ENCODE results near the gene SCARF1. TPM values are rescaled to one million over a fixed set of nuclear protein-coding genes. Genes with fewer than 3 reads are reported as not detected.
"Not testable (repeated sequence)": the region's sequence is repeated elsewhere in the genome, so short reads cannot be mapped to it uniquely, and the experiment has no call there.

SCARF1 gene
- total RNA-seq, 1 donor from 2014 or later = 8.4 TPM

DNA sequence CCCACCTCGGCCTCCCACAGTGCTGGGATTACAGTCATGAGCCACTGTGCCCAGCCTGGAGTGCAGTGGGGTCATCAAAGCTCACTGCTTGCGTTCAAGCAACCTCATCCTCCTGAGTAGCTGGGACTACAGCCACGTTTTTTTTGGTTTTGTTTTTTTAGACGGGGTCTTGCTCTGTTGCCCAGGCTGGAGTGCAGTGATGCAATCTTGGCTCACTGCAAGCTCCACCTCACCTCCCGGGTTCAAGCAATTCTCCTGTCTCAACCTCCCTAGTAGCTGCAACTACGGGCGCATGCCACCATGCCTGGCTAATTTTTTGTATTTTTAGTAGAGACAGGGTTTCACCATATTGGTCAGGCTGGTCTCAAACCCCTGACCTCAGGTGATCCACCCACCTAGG is 7.3 kb upstream of the SCARF1 start:
- H3K4me1 Mint-ChIP-seq; DNase-seq; intact Hi-C loops (cut with micrococcal nuclease); H3K9me3 Mint-ChIP-seq; H3K27me3 Mint-ChIP-seq; H3K27ac Mint-ChIP-seq; H3K4me3 Mint-ChIP-seq: not testable (repeated sequence)
- H3K36me3 Mint-ChIP-seq (ENCODE audit: low read depth) = peaks cover 61% of the 10 kb centered on the region

GRCh38 chr17:1651559-1651844 is 6.0 kb upstream of the SCARF1 start:
- no peaks in the 10 kb centered on the region for H3K9me3 Mint-ChIP-seq
- H3K4me1 Mint-ChIP-seq = peaks cover 13% of the 10 kb centered on the region
- peaks cover 53% of the 10 kb centered on the region for H3K36me3 Mint-ChIP-seq (ENCODE audit: low read depth)
- intact Hi-C loops (cut with micrococcal nuclease) = no loop called here
- no peak for DNase-seq
- H3K27me3 Mint-ChIP-seq = no peaks in the 10 kb centered on the region
- no peak overlapping the region for H3K4me3 Mint-ChIP-seq
- no peak overlapping the region for H3K27ac Mint-ChIP-seq

DNA sequence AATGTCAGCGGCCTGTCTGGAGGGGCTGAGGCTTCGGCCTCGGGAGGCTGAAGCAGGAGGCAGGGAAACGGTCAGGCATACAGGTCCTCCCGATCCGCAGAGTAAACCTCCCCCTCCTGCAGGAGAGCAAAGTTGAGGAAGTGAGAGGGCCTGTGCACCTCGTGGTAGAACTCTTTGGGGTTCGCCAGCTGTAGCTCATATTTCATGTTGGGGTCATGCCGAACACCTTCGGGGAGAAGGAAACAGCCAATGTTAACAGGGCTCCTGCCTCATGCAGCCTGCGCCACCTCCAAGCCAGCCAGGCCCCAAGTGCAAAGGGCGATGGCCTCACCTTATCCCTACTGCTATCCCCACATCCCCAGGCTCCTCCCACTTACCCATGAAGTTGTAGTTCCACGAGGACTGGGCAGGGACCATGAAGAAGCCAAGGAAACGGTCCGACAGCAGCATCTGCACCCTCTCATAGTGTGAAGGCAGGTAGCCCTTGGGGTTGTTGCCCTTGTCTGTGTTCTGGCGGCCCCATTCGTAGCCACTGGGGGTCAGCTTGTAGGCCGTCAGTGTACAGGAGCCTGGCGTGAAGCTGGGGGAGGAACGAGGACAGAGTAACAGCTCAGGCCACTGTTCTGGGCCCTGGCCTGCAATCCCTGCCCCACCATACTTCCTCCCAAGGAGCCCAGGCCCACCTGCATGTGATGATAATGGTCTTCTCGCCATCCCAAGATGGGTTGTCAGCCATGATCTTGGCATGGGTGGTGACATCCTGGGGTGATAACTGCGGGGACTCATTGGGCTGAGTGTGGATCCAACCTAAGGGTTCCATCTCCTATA is 5.4 kb upstream of the SCARF1 start:
- H3K4me1 Mint-ChIP-seq = peaks cover 17% of the 10 kb centered on the region
- no peaks in the 10 kb centered on the region for H3K27me3 Mint-ChIP-seq

GRCh38 chr17:1649844-1650501 is 4.4 kb upstream of the SCARF1 start, which contains the start of gene RILP:
Gene RILP (minus strand): TSS chr17:1649866. CDS start chr17:1649804, 62 bp downstream.
- H3K27me3 Mint-ChIP-seq = no peaks in the 10 kb centered on the region
- no peaks in the 10 kb centered on the region for H3K9me3 Mint-ChIP-seq
- peak within 1 kb of the TSS; percentile 77 for H3K4me3 Mint-ChIP-seq
- peaks cover 25% of the 10 kb centered on the region for H3K4me1 Mint-ChIP-seq
- no peak for DNase-seq
- H3K27ac Mint-ChIP-seq = peak within 1 kb of the TSS; percentile 67
- H3K36me3 Mint-ChIP-seq (ENCODE audit: low read depth) = peaks cover 48% of the 10 kb centered on the region
- intact Hi-C loops (cut with micrococcal nuclease) = loop anchor here (2.0 to 5.0 kb wide), 3 partner anchors 35 to 382 kb away; partner anchors contain the start of genes DPH1 and PRPF8

More for the DNA sequence above, 5.4 kb upstream of the SCARF1 start:
- DNase-seq = peak; percentile 62
- no peaks in the 10 kb centered on the region for H3K9me3 Mint-ChIP-seq
- no peak overlapping the region for H3K4me3 Mint-ChIP-seq
- no peak overlapping the region for H3K27ac Mint-ChIP-seq
- peaks cover 48% of the 10 kb centered on the region for H3K36me3 Mint-ChIP-seq (ENCODE audit: low read depth)
- intact Hi-C loops (cut with micrococcal nuclease) = no loop called here

DNA sequence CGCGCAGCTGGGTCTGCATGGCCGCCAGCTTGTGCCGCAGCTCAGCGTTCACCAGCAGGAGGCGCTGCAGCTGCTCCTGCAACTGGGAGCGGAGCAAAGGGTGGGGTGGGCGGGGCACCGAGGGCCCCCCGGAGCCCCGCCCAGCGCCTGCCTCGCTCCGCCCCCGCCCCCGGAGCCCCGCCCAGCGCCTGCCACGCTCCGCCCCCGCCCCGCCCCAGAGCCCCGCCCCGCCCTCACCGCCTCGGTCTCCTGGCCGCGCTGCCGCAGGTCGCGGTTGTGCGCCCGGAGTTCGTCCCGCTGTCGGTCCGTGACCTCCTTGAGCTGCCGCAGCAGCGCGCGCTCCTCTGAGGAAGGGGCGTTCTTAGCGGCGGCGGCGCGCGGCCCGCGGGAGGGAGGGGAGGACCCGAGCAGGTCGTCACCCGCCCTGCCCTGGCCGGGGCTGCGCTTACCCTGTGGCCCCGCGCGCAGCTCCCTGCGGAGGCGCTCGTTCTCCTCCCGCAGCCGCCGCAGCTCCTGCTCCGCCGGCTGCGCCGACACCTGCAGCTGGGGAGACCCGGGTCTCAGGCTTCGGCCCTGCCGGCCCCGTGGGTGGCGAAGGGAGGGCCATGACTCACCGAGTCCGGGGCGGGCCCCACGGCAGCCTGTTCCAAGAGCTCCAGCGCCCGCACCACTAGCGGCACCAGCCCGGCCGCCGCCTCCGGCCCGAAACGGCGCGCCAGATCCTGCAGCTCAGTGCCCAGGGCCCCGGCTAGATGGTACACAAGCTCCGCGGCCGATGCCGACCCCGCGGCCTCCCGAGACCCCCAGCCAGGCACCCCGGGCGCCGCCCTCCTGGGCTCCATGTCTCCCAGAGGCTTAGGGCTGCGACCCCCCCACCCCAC is 3.7 kb upstream of the SCARF1 start:
- H3K36me3 Mint-ChIP-seq (ENCODE audit: low read depth) = peaks cover 43% of the 10 kb centered on the region
- H3K27me3 Mint-ChIP-seq = no peaks in the 10 kb centered on the region
- peaks cover 31% of the 10 kb centered on the region for H3K4me1 Mint-ChIP-seq
- peak; percentile 98 for DNase-seq
- peak overlapping the region; percentile 77 for H3K4me3 Mint-ChIP-seq
- peak overlapping the region; percentile 66 for H3K27ac Mint-ChIP-seq
- intact Hi-C loops (cut with micrococcal nuclease) = loop anchor here (2.0 to 5.0 kb wide), 3 partner anchors 36 to 383 kb away; partner anchors contain the start of genes DPH1 and PRPF8
- H3K9me3 Mint-ChIP-seq = no peaks in the 10 kb centered on the region

DNA sequence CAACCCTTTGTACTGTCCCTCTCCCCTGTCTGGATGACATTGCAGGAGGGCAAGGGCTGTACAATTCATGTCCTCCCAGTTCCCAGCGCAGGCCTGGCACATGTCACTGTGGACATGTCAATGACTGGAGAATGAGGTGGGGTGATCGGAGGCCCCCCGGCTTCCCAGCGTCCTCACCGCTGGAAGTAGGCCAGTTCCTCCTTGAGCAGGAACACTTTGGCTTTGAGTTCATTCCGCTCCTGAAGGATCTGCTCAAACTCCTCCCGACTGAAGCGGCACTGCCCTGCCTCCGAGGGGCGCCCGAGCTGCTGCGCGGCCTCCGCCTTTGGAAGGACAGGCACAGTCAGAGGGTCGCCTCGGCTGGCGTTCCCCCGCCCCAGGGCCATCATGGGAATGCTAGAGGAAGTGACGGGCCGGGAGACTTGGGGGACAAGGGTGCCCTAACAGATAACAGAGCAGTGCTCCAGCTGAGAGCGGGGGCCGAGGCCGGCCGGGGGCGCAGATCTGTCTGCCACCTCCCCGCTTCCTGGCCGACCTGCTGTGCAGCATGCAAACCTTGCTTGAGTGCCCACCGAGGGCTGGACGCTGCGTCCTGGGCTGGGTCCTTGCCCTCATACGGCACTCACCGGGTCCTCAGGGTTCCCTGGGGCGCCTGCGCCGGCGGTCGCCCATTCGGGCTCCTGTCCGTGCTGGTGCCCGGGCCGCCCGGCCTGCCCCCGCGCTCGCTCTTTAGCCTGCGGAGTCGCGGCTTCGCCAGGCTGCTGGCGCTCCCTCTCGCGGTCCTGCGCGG is 2.8 kb upstream of the SCARF1 start:
- peak overlapping the region; percentile 63 for H3K27ac Mint-ChIP-seq
- peaks cover 34% of the 10 kb centered on the region for H3K36me3 Mint-ChIP-seq (ENCODE audit: low read depth)
- peak overlapping the region; percentile 77 for H3K4me3 Mint-ChIP-seq
- H3K4me1 Mint-ChIP-seq = peaks cover 34% of the 10 kb centered on the region
- DNase-seq = no peak
- no peaks in the 10 kb centered on the region for H3K9me3 Mint-ChIP-seq
- no peaks in the 10 kb centered on the region for H3K27me3 Mint-ChIP-seq
- intact Hi-C loops (cut with micrococcal nuclease) = loop anchor here (2.0 to 5.0 kb wide), 3 partner anchors 36 to 384 kb away; partner anchors contain the start of genes DPH1 and PRPF8

GRCh38 chr17:1647802-1648171 is 2.3 kb upstream of the SCARF1 start:
- H3K27me3 Mint-ChIP-seq = no peaks in the 10 kb centered on the region
- no peaks in the 10 kb centered on the region for H3K9me3 Mint-ChIP-seq
- peaks cover 29% of the 10 kb centered on the region for H3K36me3 Mint-ChIP-seq (ENCODE audit: low read depth)
- DNase-seq = no peak
- H3K4me3 Mint-ChIP-seq = peak overlapping the region; percentile 77
- intact Hi-C loops (cut with micrococcal nuclease) = loop anchor here (2.0 to 5.0 kb wide), 3 partner anchors 37 to 385 kb away; partner anchors contain the start of genes DPH1 and PRPF8
- no peak overlapping the region for H3K27ac Mint-ChIP-seq
- H3K4me1 Mint-ChIP-seq = peaks cover 34% of the 10 kb centered on the region

- Mint-ChIP-seq H3K36me3 (ENCODE audit: low read depth) (peaks cover 14% of the 10 kb centered on the region), H3K27ac (peak overlapping the region; percentile 92), H3K4me1 (peaks cover 34% of the 10 kb centered on the region), H3K9me3 (no peaks in the 10 kb centered on the region), H3K4me3 (peak overlapping the region; percentile 88), H3K27me3 (no peaks in the 10 kb centered on the region)
- intact Hi-C loops (cut with micrococcal nuclease) = loop anchor here (5.0 kb wide), 1 partner anchor 386 kb away; the partner anchor contains the start of gene DPH1
- DNase-seq = no peak
These were observed 805 bp upstream of the SCARF1 start for GRCh38 chr17:1646199-1646875.

- Mint-ChIP-seq H3K4me1 (peaks cover 27% of the 10 kb centered on the region), H3K36me3 (ENCODE audit: low read depth) (peaks cover 5% of the 10 kb centered on the region)
These were observed 882 bp downstream of the SCARF1 start for GRCh38 chr17:1644493-1645206.

DNA sequence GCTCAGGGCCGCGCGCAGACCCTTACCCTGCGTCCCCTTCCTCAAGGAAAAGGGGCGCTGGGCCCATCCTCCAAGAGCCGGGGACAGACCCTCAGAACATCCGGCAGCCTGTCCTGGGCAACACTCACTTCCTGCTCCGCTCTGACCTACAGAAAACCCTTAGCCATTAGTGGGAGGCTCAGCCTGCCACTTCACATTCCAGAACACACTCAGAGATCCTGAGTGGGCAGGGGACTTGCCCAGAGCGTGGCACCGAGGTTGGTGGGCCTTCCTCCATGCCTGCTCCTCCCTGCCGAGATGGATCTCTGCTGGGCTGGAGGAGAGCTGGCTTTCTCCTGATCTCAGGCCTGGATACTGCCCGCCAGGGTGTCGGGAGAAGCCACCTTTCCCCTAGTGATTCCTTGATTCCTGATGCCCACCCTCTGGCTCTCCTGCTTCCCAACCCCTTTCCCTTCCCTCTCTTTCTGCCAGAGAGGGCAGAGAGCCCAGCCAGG is 1.5 kb downstream of the SCARF1 start:
- peak overlapping the region; percentile 88 for H3K4me3 Mint-ChIP-seq
- intact Hi-C loops (cut with micrococcal nuclease) = no loop called here
- peaks cover 27% of the 10 kb centered on the region for H3K4me1 Mint-ChIP-seq
- H3K36me3 Mint-ChIP-seq (ENCODE audit: low read depth) = peaks cover 5% of the 10 kb centered on the region
- peak overlapping the region; percentile 92 for H3K27ac Mint-ChIP-seq
- H3K9me3 Mint-ChIP-seq = no peaks in the 10 kb centered on the region
- no peaks in the 10 kb centered on the region for H3K27me3 Mint-ChIP-seq
- peak; percentile 65 for DNase-seq

More at GRCh38 chr17:1644493-1645206, 882 bp downstream of the SCARF1 start:
- Mint-ChIP-seq H3K27ac (peak overlapping the region; percentile 92), H3K27me3 (no peaks in the 10 kb centered on the region), H3K4me3 (peak overlapping the region; percentile 88), H3K9me3 (no peaks in the 10 kb centered on the region)
- peak; percentile 80 for DNase-seq
- intact Hi-C loops (cut with micrococcal nuclease) = loop anchor here (5.0 kb wide), 1 partner anchor 388 kb away; the partner anchor contains the start of gene DPH1

DNA sequence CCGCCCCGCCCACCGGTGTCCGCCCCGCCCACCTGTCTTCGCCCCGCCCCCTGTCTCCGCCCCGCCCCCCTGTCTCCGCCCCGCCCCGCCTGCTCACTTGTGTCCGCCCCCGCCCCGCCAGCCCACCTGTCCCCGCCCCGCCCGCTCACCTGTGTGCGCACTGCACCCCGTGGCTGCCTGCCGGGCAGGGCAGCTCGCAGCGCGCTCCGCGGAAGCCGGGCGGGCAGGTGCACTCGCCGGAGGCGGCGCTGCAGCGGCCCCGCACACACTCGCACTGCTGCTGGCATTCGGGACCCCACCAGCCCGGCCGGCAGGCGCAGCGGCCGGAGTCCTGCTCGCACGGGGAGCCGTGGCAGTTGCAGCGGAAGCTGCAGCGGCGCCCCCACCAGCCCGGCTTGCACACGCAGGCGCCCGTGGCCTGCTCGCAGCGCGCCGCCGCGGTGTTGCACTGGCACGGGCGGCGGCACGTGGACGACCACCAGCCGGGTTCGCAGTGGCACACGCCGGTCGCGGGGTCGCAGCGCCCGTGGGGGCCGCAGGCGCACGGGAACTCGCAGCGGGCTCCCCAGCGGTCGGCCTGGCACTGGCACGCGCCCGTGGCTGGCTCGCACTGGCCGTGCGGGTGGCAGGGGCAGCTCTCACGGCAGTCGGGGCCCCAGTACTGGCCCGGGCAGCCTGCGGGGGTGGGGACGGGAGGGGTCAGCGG is 2.1 kb downstream of the SCARF1 start:
- H3K9me3 Mint-ChIP-seq = no peaks in the 10 kb centered on the region
- DNase-seq = peak; percentile 86
- no peak overlapping the region for H3K27ac Mint-ChIP-seq
- peak overlapping the region; percentile 88 for H3K4me3 Mint-ChIP-seq
- peaks cover 27% of the 10 kb centered on the region for H3K4me1 Mint-ChIP-seq
- no peaks in the 10 kb centered on the region for H3K27me3 Mint-ChIP-seq
- H3K36me3 Mint-ChIP-seq (ENCODE audit: low read depth) = peaks cover 5% of the 10 kb centered on the region
- intact Hi-C loops (cut with micrococcal nuclease) = no loop called here
